NB4 (cell line): ENCODE measurements around the gene SHF.

Experiments
- DNase-seq: peaks from one replicate; pipeline ENCODE4 v3.0.0; 2010; ENCODE audit warnings: low read depth
- H3K4me3 ChIP-seq: one replicate; pipeline ENCODE4 v1.5.1; 2011; ENCODE audit warnings: mild to moderate bottlenecking, low read depth, low read length, moderate library complexity
- MYC ChIP-seq: IDR thresholded peaks from 2 replicates; pipeline ENCODE4 v1.6.1; 2011; ENCODE audit warnings: low read depth, low read length
- POLR2A ChIP-seq: IDR thresholded peaks from 2 replicates; pipeline ENCODE4 v1.6.1; 2011; ENCODE audit warnings: mild to moderate bottlenecking; ENCODE audit not compliant: insufficient read length; ENCODE audit errors: extremely low read depth
- TF ChIP-seq, protein P1 (sequence below): IDR thresholded peaks from 2 replicates; pipeline ENCODE4 v1.6.1; 2011; ENCODE audit warnings: low read depth, low read length
- TF ChIP-seq, protein P2 (sequence below): IDR thresholded peaks from one replicate; pipeline ENCODE4 v1.5.1; 2012; ENCODE audit warnings: low read depth, low read length

SHF gene

DNA sequence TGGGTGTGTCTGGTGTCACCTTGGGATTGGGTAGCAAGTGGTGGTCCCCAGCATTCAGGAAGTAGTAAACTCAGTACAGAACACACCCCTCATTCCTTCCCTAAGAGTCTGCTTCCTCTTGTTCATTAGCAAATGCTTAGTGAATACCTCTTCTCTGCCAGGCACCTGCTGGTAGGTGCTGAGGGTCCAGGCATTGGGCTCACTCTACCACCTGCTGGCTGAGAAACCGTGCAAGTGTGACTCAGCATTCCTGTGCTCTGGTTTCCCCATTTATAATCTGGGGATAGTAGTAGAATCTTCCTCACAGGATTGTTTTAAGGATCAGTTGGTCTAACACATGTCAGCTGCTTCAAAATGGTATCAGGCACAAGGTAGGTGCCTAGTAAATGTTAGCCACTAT, 4.8 kb downstream of the SHF start:
- DNase-seq, result no peak
- TF ChIP-seq, protein P1, sequence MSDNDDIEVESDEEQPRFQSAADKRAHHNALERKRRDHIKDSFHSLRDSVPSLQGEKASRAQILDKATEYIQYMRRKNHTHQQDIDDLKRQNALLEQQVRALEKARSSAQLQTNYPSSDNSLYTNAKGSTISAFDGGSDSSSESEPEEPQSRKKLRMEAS, result peak; percentile 14; the same call in 1 of the 2 replicates
- TF ChIP-seq POLR2A (no peak), MYC (0 out of 2 replicates have a peak, but pooled peaks have one; percentile 11)
- no peak overlapping the region for H3K4me3 ChIP-seq

- DNase-seq, result no peak
- no peak overlapping the region for H3K4me3 ChIP-seq
- TF ChIP-seq, protein P1, result no peak
- TF ChIP-seq MYC (no peak), POLR2A (no peak)
- TF ChIP-seq, protein P2, sequence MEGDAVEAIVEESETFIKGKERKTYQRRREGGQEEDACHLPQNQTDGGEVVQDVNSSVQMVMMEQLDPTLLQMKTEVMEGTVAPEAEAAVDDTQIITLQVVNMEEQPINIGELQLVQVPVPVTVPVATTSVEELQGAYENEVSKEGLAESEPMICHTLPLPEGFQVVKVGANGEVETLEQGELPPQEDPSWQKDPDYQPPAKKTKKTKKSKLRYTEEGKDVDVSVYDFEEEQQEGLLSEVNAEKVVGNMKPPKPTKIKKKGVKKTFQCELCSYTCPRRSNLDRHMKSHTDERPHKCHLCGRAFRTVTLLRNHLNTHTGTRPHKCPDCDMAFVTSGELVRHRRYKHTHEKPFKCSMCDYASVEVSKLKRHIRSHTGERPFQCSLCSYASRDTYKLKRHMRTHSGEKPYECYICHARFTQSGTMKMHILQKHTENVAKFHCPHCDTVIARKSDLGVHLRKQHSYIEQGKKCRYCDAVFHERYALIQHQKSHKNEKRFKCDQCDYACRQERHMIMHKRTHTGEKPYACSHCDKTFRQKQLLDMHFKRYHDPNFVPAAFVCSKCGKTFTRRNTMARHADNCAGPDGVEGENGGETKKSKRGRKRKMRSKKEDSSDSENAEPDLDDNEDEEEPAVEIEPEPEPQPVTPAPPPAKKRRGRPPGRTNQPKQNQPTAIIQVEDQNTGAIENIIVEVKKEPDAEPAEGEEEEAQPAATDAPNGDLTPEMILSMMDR, result no peak
These were observed 6.1 kb downstream of the SHF start for GRCh38 chr15:45181491-45182285.

GRCh38 chr15:45180648-45181436, 6.9 kb downstream of the SHF start:
- TF ChIP-seq POLR2A (no peak), MYC (no peak)
- TF ChIP-seq, protein P2, result no peak
- TF ChIP-seq, protein P1, result peak; percentile 2; the same call in 1 of the 2 replicates
- no peak overlapping the region for H3K4me3 ChIP-seq
- no peak for DNase-seq

GRCh38 chr15:45180201-45180600, 7.6 kb downstream of the SHF start:
- TF ChIP-seq, protein P1, result peak; percentile 41
- TF ChIP-seq MYC (no peak), POLR2A (no peak)
- TF ChIP-seq, protein P2, result no peak
- peak; percentile 67 for DNase-seq

GRCh38 chr15:45179221-45179985, 8.4 kb downstream of the SHF start:
- TF ChIP-seq, protein P2, result peak; percentile 55
- TF ChIP-seq MYC, result no peak
- TF ChIP-seq, protein P1, result no peak
- peak; percentile 54 for DNase-seq
- H3K4me3 ChIP-seq, result no peak overlapping the region

More at GRCh38 chr15:45180201-45180600, 7.6 kb downstream of the SHF start:
- H3K4me3 ChIP-seq, result no peak overlapping the region
